ENCODE results near the gene SIGLEC6.

GRCh38 chr19:51473009-51473707, 58.3 kb downstream of the SIGLEC6 start:
- TF ChIP-seq CTCF (IDR thresholded peaks at IDR 0.05) (peak; percentile 68 to 91 (median 72)), POLR2A (IDR thresholded peaks at IDR 0.05) (no peak)

Measured in body of pancreas (tissue), 4 donors.